Activated T-cell treated with anti-CD3 and anti-CD28 coated beads, Interleukin-2, amount 50 U/mL, for 48 hours (primary cell): Measurements from ENCODE around the gene UBE2E3.
"Not testable (repeated sequence)": the region's sequence is repeated elsewhere in the genome, so short reads cannot be mapped to it uniquely, and the experiment has no call there.

Experiments
- DNase-seq, 2 experiments: peaks; one replicate each; pipeline ENCODE4 v3.0.0-alpha.2; 2020

The UBE2E3 gene

DNA sequence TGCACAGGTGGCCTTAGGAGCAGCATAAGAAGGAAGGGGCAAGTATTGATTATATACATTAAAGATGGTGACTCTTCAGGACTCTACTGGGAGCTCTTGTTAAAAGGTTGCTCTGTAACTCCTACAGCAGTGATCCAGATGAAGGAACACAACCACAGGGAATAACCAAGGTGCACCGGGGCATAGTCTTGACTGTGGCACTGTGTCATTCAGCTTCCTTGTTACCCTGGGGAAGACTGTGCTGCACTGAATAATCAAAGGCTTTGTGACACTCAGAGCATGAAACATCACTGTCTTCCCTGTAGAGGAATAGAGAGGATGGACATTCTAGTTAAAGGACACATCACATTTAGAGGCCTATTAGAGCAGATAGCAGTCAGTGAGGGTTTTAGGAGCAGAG, 105.3 kb downstream of the UBE2E3 start:
- no peak for DNase-seq

DNA sequence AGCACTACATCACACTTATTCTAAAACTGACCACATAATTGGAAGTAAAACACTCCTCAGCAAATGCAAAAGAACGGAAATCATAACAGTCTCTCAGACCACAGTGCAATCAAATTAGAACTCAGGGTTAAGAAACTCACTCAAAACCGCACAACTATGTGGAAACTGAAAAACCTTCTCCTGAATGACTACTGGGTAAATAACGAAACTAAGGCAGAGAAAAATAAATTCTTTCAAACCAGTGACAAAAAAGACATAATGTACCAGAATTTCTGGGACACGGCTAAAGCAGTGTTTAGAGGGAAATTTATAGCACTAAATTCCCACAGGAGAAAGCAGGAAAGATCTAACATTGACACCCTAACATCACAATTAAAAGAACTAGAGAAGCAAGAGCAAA, 111.5 kb downstream of the UBE2E3 start:
- DNase-seq: not testable (repeated sequence)

DNA sequence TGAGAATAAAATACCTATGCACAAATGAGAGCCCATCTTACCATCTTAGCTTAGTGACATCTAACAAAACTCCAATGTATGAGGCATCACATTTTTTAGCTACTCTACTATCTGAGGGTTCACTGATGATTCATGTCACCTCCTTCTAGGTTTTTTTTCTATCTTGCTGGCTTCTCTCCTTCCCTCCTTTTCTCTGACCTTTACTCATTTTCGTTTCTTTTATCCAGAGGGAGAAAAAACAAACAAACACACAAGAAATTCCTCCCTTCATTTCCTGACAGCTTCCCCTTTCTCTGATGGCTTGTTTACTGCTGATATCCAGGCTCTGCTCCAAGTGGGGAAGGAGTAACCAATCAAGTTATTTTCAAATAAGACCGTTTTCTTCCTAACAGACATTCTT, 115.1 kb downstream of the UBE2E3 start:
- DNase-seq: no peak

DNA sequence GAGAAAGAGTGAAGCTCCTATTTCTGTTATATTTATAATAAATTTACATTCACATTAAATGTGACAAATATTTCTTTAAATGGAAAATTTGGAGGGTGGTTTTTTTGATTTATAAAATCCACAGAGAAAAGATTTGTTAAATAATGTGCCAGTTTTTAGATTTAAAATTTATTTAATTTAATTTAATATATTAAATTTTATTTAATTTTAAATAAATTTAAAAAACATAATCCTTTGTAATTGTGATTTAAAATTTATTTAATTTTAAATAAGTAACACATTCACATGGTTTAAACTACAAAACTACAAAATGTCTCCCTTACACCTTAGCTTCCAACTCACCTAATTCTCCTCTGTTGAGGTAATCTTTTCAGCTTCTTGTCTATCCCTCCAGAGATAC, 123.3 kb downstream of the UBE2E3 start:
- DNase-seq: no peak

DNA sequence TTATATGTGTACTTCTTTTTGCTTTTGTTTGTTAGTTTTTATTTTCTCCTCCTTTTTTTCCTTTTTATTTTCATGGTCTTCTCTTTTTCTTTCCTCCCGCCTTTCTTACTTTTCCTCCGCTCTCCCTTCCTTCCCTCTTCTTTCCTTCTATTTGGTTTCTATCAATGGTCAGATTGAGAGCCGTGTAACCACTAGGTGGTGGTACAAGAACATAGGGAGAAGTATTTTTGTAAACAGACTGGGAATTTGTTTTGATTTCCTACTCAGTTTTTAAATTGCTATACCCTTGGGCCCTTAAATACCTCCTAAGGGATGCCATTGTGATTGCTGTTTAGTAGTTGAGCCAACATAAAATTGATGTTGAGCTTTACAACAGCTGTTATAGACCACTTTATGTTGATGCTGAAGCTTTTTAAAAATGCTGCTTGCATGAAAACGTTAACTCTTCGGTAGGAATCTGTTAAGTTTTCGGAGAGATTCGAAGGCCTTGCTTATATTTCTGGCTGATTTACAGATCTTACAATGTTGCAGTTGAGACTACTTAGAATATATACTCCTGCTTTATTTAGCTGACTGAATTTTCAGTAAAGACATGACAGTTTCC, 124.2 kb downstream of the UBE2E3 start:
- DNase-seq: no peak

DNA sequence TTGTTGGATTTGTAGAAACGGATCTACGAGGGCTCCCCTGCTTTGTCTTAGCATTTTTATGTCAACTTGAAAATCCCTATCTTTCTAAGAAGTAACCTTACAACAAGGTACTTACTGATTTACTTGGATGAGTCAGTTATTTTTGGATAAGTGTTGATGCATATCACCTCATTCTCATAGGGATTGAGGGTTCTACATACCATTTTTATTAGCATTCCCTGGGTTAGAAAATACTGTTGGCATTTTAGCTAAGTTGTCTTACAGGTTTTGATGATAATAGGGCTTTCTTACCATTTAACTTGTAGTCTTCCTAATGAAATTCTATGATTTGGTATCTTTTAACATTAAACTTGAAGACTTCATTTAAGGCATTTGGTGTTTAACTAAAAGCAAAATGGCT, 125.2 kb downstream of the UBE2E3 start:
- no peak for DNase-seq

DNA sequence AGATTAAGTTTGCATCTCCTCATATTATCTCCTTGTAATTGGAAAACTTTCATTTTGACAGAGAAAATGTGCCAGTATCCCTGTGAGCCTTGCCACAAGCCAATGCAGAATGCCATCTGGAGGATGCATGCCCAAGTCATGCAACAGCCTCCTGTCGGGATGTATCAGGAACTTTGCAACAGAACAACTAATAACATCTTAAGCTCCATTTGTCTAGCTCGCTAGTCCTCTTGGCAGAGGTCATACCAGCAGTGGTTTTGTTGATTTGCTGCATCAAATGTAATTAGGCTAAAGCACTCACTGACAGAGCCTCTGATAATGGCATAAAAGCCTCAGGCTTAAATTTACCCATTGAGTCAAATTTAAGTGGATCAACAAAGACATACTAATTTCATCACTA, 125.8 kb downstream of the UBE2E3 start:
- no peak for DNase-seq

DNA sequence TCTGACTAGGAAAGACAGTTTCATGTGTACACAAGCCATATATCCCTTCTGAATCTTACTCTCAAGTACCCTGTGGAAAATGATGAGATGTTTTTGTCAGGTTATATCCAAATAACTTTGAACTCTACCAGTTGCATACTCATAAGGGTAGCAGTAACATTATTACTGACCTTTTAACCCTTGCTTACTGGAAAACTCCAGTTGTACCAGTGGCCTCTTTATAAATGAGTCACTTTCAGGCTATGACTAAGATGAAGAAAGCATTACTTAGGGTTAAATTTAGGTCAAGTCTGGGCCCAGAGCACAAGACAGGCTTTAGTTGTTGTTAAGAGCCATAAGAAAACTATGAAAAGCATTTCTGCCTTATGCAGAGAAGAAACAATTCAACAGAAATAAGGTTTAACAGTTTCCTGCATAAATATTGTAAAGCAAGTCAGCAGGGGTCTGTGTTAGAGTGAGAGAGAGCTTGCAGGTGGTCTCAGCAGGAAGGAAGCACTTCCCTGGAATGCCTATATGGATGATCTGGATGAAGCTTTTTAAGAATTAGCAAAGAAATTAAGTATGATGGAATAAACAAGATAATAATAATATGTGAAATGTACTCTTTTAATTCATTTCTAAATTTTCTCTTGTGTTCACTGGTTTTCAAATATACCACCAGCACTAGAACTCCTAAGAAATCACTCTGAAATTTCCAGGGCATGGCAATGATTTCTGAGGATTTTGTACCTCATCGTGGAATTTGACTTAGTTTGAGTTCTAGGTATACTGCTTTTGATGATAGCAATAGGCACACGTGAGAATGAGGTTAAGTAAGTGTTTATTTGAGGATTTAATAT, 126.6 kb downstream of the UBE2E3 start:
- DNase-seq: no peak

DNA sequence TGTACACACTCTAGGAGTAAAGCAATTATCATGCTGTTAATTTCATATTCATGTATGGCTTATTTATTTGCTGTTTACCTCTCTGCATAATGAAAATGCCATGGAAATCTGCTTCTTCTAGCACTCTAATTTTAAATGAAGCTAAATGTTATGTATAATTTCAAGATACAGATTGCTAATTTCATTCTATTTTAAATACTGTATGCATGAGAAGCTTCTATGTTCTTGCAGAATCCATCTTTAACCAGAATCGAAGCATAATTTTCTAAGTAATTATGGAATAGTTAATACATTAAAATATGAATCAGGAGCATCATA, 127.2 kb downstream of the UBE2E3 start:
- no peak for DNase-seq

DNA sequence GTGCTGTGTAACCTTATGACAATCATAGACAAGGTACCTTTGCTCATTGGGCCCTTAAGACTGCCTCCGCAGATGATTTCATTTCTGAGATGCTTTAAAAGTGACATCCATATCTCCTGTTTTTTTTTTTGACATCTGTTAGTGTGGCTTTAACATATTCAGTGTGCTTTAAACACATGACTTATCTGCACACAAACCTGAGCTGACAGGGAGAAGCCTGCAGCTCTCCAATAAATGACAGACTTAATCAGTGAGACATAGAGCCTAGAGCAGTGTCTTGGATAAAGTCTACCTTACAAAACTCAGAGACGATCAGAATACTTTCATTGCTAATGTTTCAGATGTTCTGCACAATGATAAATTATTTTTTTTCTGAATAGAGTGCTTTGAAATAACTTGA, 130.7 kb downstream of the UBE2E3 start:
- no peak for DNase-seq

DNA sequence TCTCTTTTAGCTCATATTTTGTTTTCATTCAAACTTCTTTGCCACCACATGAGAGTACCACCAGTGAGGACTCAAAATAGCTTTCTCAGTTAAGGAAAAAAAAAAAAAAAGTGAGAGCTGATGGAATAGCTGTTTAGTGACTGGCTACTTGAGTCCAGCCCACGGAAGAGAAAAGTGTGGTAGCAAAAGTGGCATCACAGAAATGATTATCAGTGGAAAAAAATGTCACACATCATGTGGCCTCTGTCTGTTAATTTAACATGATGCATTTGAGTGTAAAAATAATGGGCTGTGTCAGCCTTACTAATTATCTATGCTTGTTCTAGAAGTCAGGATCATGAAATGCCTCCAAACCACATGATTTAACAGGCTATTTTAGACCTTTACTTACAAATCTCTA, 132.5 kb downstream of the UBE2E3 start:
- DNase-seq: no peak
